Stomach (tissue), 9 donors: ENCODE measurements around the gene HDAC9. TPM values are rescaled to one million over a fixed set of nuclear protein-coding genes. Genes with fewer than 3 reads are reported as not detected.

Experiments
- DNase-seq, 2 donors: peaks; one replicate each; pipeline versions ENCODE4 v3.0.0 to v3.0.0-alpha.2; 2013 to 2019
- H3K27ac ChIP-seq, 5 donors: fragments of 200-600 bp in 4 of 5; sonication (generic) in 4 of 5; one replicate each; pipeline ENCODE4 v1.5.1; 2013 to 2019; ENCODE audit warnings: mild to moderate bottlenecking in 1 of 5, moderate library complexity in 1 of 5
- H3K27me3 ChIP-seq, 3 donors: fragments of 200-600 bp; sonication (generic); one replicate each; pipeline ENCODE4 v1.5.1; 2017 to 2019; ENCODE audit warnings: mixed run types in 1 of 3
- H3K36me3 ChIP-seq, 4 donors: fragments of 200-600 bp; sonication (generic); 1 replicate in 3 of 4; 2 replicates in 1 of 4; pipeline ENCODE4 v1.5.1; 2016 to 2019
- H3K4me1 ChIP-seq, 4 donors: fragments of 200-600 bp; sonication (generic); one replicate each; pipeline ENCODE4 v1.5.1; 2016 to 2019
- H3K4me3 ChIP-seq, 4 donors: fragments of 200-600 bp; sonication (generic) in 3 of 4; one replicate each; pipeline ENCODE4 v1.5.1; 2016 to 2019; ENCODE audit warnings: mild to moderate bottlenecking in 1 of 4
- H3K9me3 ChIP-seq, 4 donors: fragments of 200-600 bp; sonication (generic); one replicate each; pipeline ENCODE4 v1.5.1; 2016 to 2019
- EP300 ChIP-seq: sonication (generic); formaldehyde crosslinking; IDR thresholded peaks from one replicate; pipeline ENCODE4 v1.6.1; 2017; ENCODE audit warnings: antibody characterized with exemption
- POLR2A ChIP-seq, 4 donors: fragments of 450-650 bp; IDR thresholded peaks; one replicate each; pipeline ENCODE4 v1.6.1; 2016; ENCODE audit warnings: antibody characterized with exemption in 4 of 4, control low read depth in 2 of 4, mild to moderate bottlenecking in 1 of 4, moderate library complexity in 1 of 4
- POLR2AphosphoS5 ChIP-seq, 3 donors: sonication (generic); formaldehyde crosslinking; IDR thresholded peaks; one replicate each; pipeline ENCODE4 v1.6.1; 2016; ENCODE audit warnings: antibody characterized with exemption in 3 of 3
- WGBS, 5 donors: extraction: QIAGEN DNeasy Blood & Tissue Kit in 3 of 5; methylation state at CpG; one replicate each; pipeline versions ENCODE4 v1.1.5 to v1.1.7; 2013 to 2018; 5-methylcytosine and 5-hydroxymethylcytosine counted together
- intact Hi-C: fragments of 100-400 bp; cut with DNase I; formaldehyde crosslinking; loops from one replicate; pipeline ENCODE4 v1.15.1; 2023; ENCODE audit warnings: low total_unique reads
- polyA plus RNA-seq, 3 donors: library from polyadenylated mRNA; stranded (reverse); fragments of 200-250 nt; gene quantifications; one replicate each; pipeline ENCODE4 v1.2.3, GENCODE V29; 2013
- total RNA-seq, 5 donors: library from RNA; depleted of rRNA; stranded (reverse); fragments of >200 nt; gene quantifications; one replicate each; pipeline versions ENCODE4 v1.1.0 to v1.2.3, GENCODE V29; 2014 to 2016
- TF ChIP-seq, protein P1 (sequence below), 7 experiments: fragments of 450-650 bp in 4 of 7; fragments of 200-600 bp in 3 of 7; sonication (generic) in 3 of 7; IDR thresholded peaks; one replicate each; pipeline ENCODE4 v1.5.1; 2016 to 2019; ENCODE audit warnings: antibody characterized with exemption in 7 of 7, control low read depth in 2 of 7, mild to moderate bottlenecking in 1 of 7
- donor health status: healthy with polysubstance abuse.
- donor health status: Bipolar disorder and iron deficiency.
- donor health status: healthy.

The HDAC9 gene
- total and polyA plus RNA-seq, 8 donors = 1.4 to 60.0 (median 9.8) TPM

DNA sequence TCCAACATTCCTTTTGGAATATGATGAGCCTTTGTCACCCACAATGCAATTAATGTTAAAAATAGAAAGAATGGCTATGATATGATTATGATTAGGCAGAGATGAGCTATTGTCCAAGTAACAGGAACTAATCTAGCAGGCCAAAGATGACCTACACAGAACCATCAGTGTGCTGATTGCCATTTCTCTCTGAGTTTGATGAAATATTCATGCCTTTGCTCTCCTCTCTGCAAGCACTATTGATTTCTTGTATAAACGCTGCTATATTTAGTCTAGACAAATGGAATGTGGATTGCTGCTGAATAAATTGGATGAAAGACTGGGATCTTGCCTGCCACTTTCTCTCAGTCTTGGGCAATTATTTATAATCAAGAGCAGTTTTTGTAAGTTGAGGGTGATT is 85.4 kb downstream of the HDAC9 start:
- Histone ChIP-seq H3K4me3 (no peak overlapping the region), H3K27ac (no peak overlapping the region), H3K9me3 (no peaks in the 10 kb centered on the region), H3K4me1 (peaks cover 0 to 16% (median 4%) of the 10 kb centered on the region in 4 donors), H3K36me3 (no peaks in the 10 kb centered on the region), H3K27me3 (no peaks in the 10 kb centered on the region)
- WGBS, 5 donors = 29 to 48% (median 34%) methylated on average over 1 of the region's 1 CpG
- no peak for DNase-seq
- intact Hi-C loops = no loop called here
- TF ChIP-seq, protein P1, sequence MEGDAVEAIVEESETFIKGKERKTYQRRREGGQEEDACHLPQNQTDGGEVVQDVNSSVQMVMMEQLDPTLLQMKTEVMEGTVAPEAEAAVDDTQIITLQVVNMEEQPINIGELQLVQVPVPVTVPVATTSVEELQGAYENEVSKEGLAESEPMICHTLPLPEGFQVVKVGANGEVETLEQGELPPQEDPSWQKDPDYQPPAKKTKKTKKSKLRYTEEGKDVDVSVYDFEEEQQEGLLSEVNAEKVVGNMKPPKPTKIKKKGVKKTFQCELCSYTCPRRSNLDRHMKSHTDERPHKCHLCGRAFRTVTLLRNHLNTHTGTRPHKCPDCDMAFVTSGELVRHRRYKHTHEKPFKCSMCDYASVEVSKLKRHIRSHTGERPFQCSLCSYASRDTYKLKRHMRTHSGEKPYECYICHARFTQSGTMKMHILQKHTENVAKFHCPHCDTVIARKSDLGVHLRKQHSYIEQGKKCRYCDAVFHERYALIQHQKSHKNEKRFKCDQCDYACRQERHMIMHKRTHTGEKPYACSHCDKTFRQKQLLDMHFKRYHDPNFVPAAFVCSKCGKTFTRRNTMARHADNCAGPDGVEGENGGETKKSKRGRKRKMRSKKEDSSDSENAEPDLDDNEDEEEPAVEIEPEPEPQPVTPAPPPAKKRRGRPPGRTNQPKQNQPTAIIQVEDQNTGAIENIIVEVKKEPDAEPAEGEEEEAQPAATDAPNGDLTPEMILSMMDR (IDR thresholded peaks at IDR 0.05) = no peak
- TF ChIP-seq EP300 (no peak), POLR2A (IDR thresholded peaks at IDR 0.05) (no peak), POLR2AphosphoS5 (IDR thresholded peaks at IDR 0.05) (no peak)

GRCh38 chr7:18583305-18583704 is 87.8 kb downstream of the HDAC9 start:
- intact Hi-C loops = no loop called here
- H3K9me3 ChIP-seq = no peaks in the 10 kb centered on the region
- no peaks in the 10 kb centered on the region for H3K4me1 ChIP-seq
- no peak for DNase-seq
- no peaks in the 10 kb centered on the region for H3K27me3 ChIP-seq
- TF ChIP-seq POLR2A (IDR thresholded peaks at IDR 0.05) = no peak
- 37 to 66% (median 55%) methylated on average over 2 of the region's 2 CpGs for WGBS, 5 donors
- no peak overlapping the region for H3K27ac ChIP-seq
- H3K4me3 ChIP-seq = no peak overlapping the region
- no peaks in the 10 kb centered on the region for H3K36me3 ChIP-seq

DNA sequence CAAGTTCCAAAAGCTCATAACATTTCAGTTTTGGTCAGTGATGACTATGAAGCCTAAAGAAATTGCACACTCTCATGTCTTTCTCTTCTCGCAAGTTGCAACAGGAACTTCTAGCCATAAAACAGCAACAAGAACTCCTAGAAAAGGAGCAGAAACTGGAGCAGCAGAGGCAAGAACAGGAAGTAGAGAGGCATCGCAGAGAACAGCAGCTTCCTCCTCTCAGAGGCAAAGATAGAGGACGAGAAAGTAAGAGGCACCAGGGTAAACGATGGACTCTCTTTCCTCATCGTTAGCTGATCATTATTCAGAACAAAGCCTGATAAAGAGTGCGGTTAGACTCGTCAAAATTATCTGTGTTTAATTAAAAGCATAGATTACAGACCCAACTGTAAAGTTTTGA is 94.7 kb downstream of the HDAC9 start:
- TF ChIP-seq POLR2A (IDR thresholded peaks at IDR 0.05) (no peak), POLR2AphosphoS5 (IDR thresholded peaks at IDR 0.05) (no peak), EP300 (no peak)
- TF ChIP-seq, protein P1 (IDR thresholded peaks at IDR 0.05) = no peak
- Histone ChIP-seq H3K9me3 (no peaks in the 10 kb centered on the region), H3K4me1 (peaks cover 0 to 7% (median 2%) of the 10 kb centered on the region in 4 donors), H3K27ac (no peak overlapping the region), H3K4me3 (no peak overlapping the region), H3K36me3 (peaks cover 0 to 5% (median 0%) of the 10 kb centered on the region in 4 donors), H3K27me3 (no peaks in the 10 kb centered on the region)
- DNase-seq = no peak
- intact Hi-C loops = no loop called here
- 34 to 51% (median 40%) methylated on average over 7 of the region's 7 CpGs for WGBS, 5 donors

GRCh38 chr7:18590744-18591340 is 95.3 kb downstream of the HDAC9 start:
- Histone ChIP-seq H3K9me3 (no peaks in the 10 kb centered on the region), H3K4me1 (peaks cover 0 to 7% (median 2%) of the 10 kb centered on the region in 4 donors), H3K27me3 (no peaks in the 10 kb centered on the region), H3K36me3 (peaks cover 0 to 5% (median 0%) of the 10 kb centered on the region in 4 donors), H3K27ac (no peak overlapping the region), H3K4me3 (no peak overlapping the region)
- TF ChIP-seq EP300 = no peak
- TF ChIP-seq, protein P1 (IDR thresholded peaks at IDR 0.05) = peak in 5 of 7 experiments; percentile 22 to 60 (median 36)
- no peak for TF ChIP-seq POLR2AphosphoS5 (IDR thresholded peaks at IDR 0.05)
- WGBS, 5 donors = 3 to 33% (median 13%) methylated on average over 1 of the region's 1 CpG
- intact Hi-C loops = no loop called here
- peak in 1 of 2 donors; percentile 80 for DNase-seq

- peaks cover 0 to 5% (median 0%) of the 10 kb centered on the region in 4 donors for H3K36me3 ChIP-seq
- DNase-seq = no peak
- no peak overlapping the region for H3K27ac ChIP-seq
Measured at GRCh38 chr7:18593602-18594279, 98.2 kb downstream of the HDAC9 start.

More at GRCh38 chr7:18593602-18594279, 98.2 kb downstream of the HDAC9 start:
- intact Hi-C loops = no loop called here
- peaks cover 0 to 27% (median 9%) of the 10 kb centered on the region in 4 donors for H3K4me1 ChIP-seq
- 27 to 49% (median 43%) methylated on average over 4 of the region's 4 CpGs for WGBS, 5 donors
- TF ChIP-seq POLR2A (IDR thresholded peaks at IDR 0.05) = no peak
- TF ChIP-seq, protein P1 (IDR thresholded peaks at IDR 0.05) = no peak
- no peak for TF ChIP-seq EP300
- no peak for TF ChIP-seq POLR2AphosphoS5 (IDR thresholded peaks at IDR 0.05)
- H3K4me3 ChIP-seq = no peak overlapping the region
- H3K27me3 ChIP-seq = no peaks in the 10 kb centered on the region
- no peaks in the 10 kb centered on the region for H3K9me3 ChIP-seq
